ENCODE measurements around the gene SCRN2. TPM values are rescaled to one million over a fixed set of nuclear protein-coding genes. Genes with fewer than 3 reads are reported as not detected.

SCRN2 gene
- total RNA-seq, 1 donor from 2014 or later, result 50.7 TPM

DNA sequence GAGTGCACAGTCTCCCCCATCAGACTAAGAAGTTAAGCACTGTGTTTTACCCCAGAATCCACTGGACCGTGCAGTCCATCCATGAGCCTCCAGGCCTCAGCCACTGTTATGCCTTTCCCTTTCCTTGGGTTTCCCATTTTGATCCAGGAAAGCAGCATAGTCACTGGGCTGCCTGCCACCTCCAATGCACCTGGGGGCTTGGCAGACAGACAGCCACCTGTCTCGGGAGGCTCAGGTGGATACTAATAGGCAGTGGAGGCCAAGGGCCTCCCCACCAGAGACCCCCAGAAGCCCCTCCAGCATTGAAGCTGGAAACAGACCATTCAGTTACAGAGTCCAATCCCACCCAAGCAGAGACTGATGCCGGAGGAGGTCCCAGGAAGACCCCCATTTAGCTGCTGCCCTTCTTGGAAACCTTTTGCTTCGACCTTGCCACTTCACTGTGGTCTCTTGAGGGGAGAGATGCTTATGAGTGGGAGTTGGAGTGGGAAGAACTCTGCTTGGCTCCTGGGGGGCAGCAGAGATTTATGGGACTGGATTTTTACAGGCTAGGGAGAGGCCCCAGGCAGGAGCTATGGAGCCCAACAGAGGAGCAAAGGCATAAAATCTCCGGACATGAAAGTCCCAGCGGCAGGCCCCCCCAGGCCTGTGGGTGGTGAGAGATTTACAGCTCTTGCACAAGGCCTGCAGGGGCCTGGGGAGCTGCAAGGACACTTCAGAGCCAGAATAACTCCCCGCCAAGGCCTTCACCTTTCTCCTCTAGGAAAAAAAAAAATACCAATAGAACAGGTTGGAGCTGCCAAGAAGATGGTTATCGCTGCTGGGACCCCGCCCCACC lies 42.7 kb upstream of the SCRN2 start:
- H3K36me3 Mint-ChIP-seq, result no peaks in the 10 kb centered on the region
- no peaks in the 10 kb centered on the region for H3K27me3 Mint-ChIP-seq (ENCODE audit: low read depth)
- TF ChIP-seq, protein P1, sequence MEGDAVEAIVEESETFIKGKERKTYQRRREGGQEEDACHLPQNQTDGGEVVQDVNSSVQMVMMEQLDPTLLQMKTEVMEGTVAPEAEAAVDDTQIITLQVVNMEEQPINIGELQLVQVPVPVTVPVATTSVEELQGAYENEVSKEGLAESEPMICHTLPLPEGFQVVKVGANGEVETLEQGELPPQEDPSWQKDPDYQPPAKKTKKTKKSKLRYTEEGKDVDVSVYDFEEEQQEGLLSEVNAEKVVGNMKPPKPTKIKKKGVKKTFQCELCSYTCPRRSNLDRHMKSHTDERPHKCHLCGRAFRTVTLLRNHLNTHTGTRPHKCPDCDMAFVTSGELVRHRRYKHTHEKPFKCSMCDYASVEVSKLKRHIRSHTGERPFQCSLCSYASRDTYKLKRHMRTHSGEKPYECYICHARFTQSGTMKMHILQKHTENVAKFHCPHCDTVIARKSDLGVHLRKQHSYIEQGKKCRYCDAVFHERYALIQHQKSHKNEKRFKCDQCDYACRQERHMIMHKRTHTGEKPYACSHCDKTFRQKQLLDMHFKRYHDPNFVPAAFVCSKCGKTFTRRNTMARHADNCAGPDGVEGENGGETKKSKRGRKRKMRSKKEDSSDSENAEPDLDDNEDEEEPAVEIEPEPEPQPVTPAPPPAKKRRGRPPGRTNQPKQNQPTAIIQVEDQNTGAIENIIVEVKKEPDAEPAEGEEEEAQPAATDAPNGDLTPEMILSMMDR (IDR thresholded peaks at IDR 0.05; ENCODE audit: unreplicated experiment), result no peak
- H3K27ac Mint-ChIP-seq, result peak overlapping the region; percentile 91
- peak overlapping the region; percentile 28 for H3K4me3 Mint-ChIP-seq
- peak in 1 of 2 experiments; percentile 59 for DNase-seq (ENCODE audit: low spot score in 2 of 2, unreplicated experiment in 2 of 2)
- no peaks in the 10 kb centered on the region for H3K9me3 Mint-ChIP-seq
- peaks cover 57% of the 10 kb centered on the region for H3K4me1 Mint-ChIP-seq

DNA sequence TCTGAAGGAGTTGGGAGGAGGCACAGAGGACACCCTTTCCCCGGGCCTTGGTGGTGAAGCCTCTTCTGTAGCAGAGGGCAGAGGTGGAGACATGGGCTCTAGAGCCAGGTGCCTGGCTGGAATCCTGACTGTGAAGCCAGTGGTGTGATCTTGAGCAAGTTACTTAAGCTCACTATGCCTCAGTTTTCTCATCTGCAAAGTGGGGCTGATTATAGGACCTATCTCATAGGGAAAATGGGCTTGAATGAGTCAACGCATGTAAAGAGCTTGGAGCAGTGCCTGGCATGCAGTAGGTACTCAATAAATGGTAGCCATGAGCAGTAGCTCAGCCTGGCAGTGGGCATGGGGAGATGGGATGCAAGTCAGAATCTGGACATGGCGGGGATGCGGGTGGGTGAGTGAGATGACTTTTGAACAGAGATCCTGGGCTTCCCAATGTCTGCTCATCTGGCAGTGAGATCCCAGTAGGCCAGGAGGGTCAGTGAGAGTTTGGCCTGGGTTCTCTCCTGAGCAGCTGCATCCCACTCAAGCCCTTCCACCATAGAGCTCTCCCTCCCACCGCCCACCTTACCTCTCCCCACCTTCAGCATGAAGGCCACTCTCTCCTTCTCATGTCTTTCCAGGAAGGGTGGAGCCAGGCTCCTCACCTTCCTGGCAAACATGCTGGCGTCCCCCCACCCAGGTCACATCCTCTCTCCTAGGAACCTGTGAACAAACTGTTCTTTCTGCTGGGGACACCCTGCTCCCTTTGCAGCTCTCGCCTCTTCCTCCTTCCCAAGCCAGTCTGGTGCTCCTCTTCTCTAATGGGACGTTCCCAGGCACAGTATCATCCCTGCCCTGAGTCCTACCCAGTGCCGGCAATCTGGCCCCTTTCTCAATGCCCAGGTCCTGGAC lies 41.9 kb upstream of the SCRN2 start:
- Mint-ChIP-seq H3K36me3 (no peaks in the 10 kb centered on the region), H3K4me3 (no peak overlapping the region), H3K9me3 (no peaks in the 10 kb centered on the region), H3K4me1 (peaks cover 64% of the 10 kb centered on the region), H3K27me3 (ENCODE audit: low read depth) (no peaks in the 10 kb centered on the region), H3K27ac (peak overlapping the region; percentile 91)
- DNase-seq (ENCODE audit: low spot score in 2 of 2, unreplicated experiment in 2 of 2), result no peak
- TF ChIP-seq, protein P1 (IDR thresholded peaks at IDR 0.05; ENCODE audit: unreplicated experiment), result no peak

DNA sequence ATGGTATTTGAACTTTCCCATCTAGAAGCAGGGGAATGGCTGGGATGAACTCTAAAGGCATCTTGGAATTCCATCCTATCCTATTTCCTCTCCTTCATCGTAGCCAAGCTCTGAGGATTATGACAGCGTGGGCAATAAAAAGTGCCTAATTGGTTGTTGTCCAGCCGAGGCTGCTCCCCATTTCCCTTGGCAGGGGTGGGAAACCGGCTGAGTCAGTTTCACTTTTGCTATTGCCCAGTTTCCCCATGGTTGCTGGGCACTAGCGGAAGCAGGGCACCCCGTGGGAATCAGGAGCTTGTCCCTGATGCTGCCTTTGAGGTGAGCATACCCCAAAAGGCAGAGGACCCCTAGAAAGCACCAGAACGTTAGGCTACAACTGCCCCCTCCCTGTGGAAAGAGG lies 41.2 kb upstream of the SCRN2 start:
- Mint-ChIP-seq H3K36me3 (no peaks in the 10 kb centered on the region), H3K4me3 (no peak overlapping the region), H3K27ac (no peak overlapping the region), H3K9me3 (no peaks in the 10 kb centered on the region), H3K27me3 (ENCODE audit: low read depth) (no peaks in the 10 kb centered on the region), H3K4me1 (peaks cover 71% of the 10 kb centered on the region)
- TF ChIP-seq, protein P1 (IDR thresholded peaks at IDR 0.05; ENCODE audit: unreplicated experiment), result no peak
- DNase-seq (ENCODE audit: low spot score in 2 of 2, unreplicated experiment in 2 of 2), result no peak

DNA sequence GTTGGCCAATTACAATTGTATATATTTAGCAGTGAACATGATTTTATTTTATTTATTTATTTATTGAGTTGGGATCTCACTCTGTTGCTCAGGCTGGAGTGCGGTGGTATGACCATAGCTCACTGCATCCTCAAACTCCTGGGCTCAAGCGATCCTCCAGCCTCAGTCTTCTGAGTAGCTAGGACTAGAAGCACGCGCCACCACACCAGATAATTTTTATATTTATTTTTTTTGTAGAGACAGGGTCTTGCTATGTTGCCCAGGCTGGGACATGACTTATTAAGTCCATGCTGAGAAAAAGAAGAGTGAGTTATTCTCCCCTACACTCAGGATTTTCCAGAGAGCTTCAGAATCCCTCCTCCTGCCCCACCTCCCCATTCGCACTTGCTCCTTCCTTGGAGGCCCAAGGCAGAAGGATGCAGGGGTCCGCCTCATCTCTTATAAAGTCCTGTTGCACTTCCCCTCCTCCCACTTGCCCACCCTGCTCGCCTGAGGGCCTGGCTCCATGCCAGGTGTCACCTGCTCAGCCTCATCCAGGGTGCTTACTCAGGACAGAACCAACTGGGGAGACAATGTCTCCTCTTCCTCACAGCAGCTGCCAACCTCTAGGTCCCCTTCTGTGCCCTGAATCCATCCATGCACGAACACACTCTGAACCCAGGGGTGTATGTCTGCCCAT lies 38.8 kb upstream of the SCRN2 start:
- no peaks in the 10 kb centered on the region for H3K9me3 Mint-ChIP-seq
- no peaks in the 10 kb centered on the region for H3K27me3 Mint-ChIP-seq (ENCODE audit: low read depth)
- DNase-seq (ENCODE audit: low spot score in 2 of 2, unreplicated experiment in 2 of 2), result no peak
- H3K27ac Mint-ChIP-seq, result peak overlapping the region; percentile 24
- TF ChIP-seq, protein P1 (IDR thresholded peaks at IDR 0.05; ENCODE audit: unreplicated experiment), result no peak
- H3K36me3 Mint-ChIP-seq, result no peaks in the 10 kb centered on the region
- no peak overlapping the region for H3K4me3 Mint-ChIP-seq
- H3K4me1 Mint-ChIP-seq, result peaks cover 74% of the 10 kb centered on the region

DNA sequence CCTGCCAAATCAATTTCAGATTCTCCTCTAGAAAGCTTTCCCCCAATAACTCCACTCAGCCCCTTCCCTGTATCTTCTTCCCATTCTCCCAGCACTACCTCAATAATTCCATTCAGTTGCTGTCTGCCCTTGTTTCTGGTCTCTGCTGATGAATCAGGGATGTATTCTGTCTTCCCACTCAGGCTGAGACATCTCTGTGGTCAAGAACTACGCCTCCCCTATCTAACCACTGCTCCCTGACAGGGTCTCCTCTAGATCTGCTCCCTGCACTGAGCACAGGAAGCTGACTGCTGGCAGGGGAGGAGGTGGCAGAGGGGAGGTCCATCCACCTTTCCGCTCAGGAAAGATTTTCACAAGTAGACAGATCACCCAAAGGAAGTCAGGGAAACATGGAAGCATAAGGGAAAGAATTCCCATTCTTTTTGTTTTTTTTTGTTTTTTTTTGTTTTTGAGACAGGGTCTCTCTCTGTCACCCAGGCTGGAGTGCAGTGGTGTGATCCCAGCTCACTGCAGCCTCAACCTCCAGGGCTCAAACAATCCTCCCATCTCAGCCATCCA lies 38.0 kb upstream of the SCRN2 start:
- H3K27ac Mint-ChIP-seq, result peak overlapping the region; percentile 55
- no peak overlapping the region for H3K4me3 Mint-ChIP-seq

More for the DNA sequence above, 38.0 kb upstream of the SCRN2 start:
- H3K9me3 Mint-ChIP-seq, result no peaks in the 10 kb centered on the region
- no peaks in the 10 kb centered on the region for H3K27me3 Mint-ChIP-seq (ENCODE audit: low read depth)
- TF ChIP-seq, protein P1 (IDR thresholded peaks at IDR 0.05; ENCODE audit: unreplicated experiment), result no peak
- H3K36me3 Mint-ChIP-seq, result no peaks in the 10 kb centered on the region
- H3K4me1 Mint-ChIP-seq, result peaks cover 73% of the 10 kb centered on the region
- DNase-seq (ENCODE audit: low spot score in 2 of 2, unreplicated experiment in 2 of 2), result no peak
